Colonic mucosa (tissue), 4 donors: ENCODE results near the gene MAX. TPM values are rescaled to one million over a fixed set of nuclear protein-coding genes. Genes with fewer than 3 reads are reported as not detected.

ENCODE experiments used
- DNase-seq: peaks from one replicate; pipeline ENCODE4 v3.0.0-alpha.2; 2020
- H3K27ac ChIP-seq: fragments of 200-600 bp; one replicate; pipeline ENCODE4 v1.8.0; 2021
- H3K27me3 ChIP-seq: fragments of 200-600 bp; one replicate; pipeline ENCODE4 v1.8.0; 2021
- H3K36me3 ChIP-seq: fragments of 200-600 bp; one replicate; pipeline ENCODE4 v1.8.0; 2021
- H3K4me1 ChIP-seq: fragments of 200-600 bp; one replicate; pipeline ENCODE4 v1.8.0; 2021; ENCODE audit warnings: mild to moderate bottlenecking
- H3K4me3 ChIP-seq: fragments of 200-600 bp; one replicate; pipeline ENCODE4 v1.8.0; 2021
- H3K9ac ChIP-seq, 2 donors: one replicate each; pipeline ENCODE4 v1.7.0; 2013; ENCODE audit warnings: control low read depth in 2 of 2, low read depth in 2 of 2, low read length in 2 of 2
- H3K9me3 ChIP-seq: fragments of 200-600 bp; one replicate; pipeline ENCODE4 v1.8.0; 2021
- intact Hi-C: fragments of 100-400 bp; cut with DNase I; formaldehyde crosslinking; loops from one replicate; pipeline ENCODE4 v1.14.1; 2022
- total RNA-seq, 2 donors: library from RNA; stranded (reverse); fragmentation: NEBNext Ultra II Directional in 1 of 2; extraction: Animal tissue kit (Norgen Biotek cat#: 25700) in 1 of 2; gene quantifications; one replicate each; pipeline ENCODE4 v1.2.1, GENCODE V29; 2021
- TF ChIP-seq, protein P1 (sequence below): fragments of 200-600 bp; IDR thresholded peaks from one replicate; pipeline ENCODE4 v1.8.0; 2022; ENCODE audit warnings: antibody characterized with exemption, mild to moderate bottlenecking
- donor health status: healthy.
- donor health status: DM: no; HTN: no; CAD: no.
- donor health status: DM: no; HTN: no; CAD: no.

Gene MAX
- total RNA-seq, 2 donors from 2014 or later = 91.1 to 107 TPM

GRCh38 chr14:65044596-65044959 lies 57.7 kb downstream of the MAX start:
- intact Hi-C loops = no loop called here
- Histone ChIP-seq H3K4me3 (no peak overlapping the region), H3K9me3 (no peaks in the 10 kb centered on the region), H3K36me3 (no peaks in the 10 kb centered on the region), H3K27me3 (no peaks in the 10 kb centered on the region), H3K9ac (no peak overlapping the region), H3K4me1 (peaks cover 5% of the 10 kb centered on the region), H3K27ac (no peak overlapping the region)
- no peak for DNase-seq
- TF ChIP-seq, protein P1, sequence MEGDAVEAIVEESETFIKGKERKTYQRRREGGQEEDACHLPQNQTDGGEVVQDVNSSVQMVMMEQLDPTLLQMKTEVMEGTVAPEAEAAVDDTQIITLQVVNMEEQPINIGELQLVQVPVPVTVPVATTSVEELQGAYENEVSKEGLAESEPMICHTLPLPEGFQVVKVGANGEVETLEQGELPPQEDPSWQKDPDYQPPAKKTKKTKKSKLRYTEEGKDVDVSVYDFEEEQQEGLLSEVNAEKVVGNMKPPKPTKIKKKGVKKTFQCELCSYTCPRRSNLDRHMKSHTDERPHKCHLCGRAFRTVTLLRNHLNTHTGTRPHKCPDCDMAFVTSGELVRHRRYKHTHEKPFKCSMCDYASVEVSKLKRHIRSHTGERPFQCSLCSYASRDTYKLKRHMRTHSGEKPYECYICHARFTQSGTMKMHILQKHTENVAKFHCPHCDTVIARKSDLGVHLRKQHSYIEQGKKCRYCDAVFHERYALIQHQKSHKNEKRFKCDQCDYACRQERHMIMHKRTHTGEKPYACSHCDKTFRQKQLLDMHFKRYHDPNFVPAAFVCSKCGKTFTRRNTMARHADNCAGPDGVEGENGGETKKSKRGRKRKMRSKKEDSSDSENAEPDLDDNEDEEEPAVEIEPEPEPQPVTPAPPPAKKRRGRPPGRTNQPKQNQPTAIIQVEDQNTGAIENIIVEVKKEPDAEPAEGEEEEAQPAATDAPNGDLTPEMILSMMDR = no peak

DNA sequence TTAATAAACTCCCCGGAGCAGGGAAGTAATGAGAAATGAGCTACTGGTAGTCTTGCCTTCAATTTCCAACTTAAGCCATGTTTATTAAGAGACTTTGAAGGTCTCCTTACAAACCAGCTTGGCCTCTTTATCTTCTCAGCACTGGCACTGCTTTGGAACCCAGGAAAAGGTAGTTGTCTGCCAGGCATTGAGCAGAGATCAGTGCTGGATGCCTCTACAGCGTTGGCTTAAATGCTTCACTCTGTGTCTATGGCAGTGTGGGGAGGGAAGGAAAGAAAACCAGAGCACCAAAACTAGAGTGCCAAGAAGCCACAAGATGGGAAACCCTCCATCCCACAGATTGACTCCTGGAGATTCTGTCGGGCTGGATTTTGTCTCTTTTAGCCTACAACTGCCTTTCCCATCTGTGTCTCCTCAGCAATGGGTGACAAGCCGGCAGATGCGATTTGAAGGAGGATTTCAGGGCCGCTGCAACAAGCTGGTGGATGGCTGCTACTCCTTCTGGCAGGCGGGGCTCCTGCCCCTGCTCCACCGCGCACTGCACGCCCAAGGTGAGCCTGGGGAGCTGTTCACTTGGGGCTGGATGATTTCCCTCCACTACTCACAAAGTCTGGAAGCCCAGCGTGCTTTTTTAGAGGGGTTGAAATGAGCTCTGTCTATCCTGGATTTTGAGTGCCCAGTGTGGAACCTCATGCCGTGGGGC lies 58.3 kb downstream of the MAX start:
- no peak for DNase-seq
- peaks cover 5% of the 10 kb centered on the region for H3K4me1 ChIP-seq
- H3K4me3 ChIP-seq = no peak overlapping the region
- no peaks in the 10 kb centered on the region for H3K27me3 ChIP-seq
- H3K9ac ChIP-seq = no peak overlapping the region
- intact Hi-C loops = no loop called here
- TF ChIP-seq, protein P1 = no peak
- no peak overlapping the region for H3K27ac ChIP-seq
- no peaks in the 10 kb centered on the region for H3K9me3 ChIP-seq
- H3K36me3 ChIP-seq = no peaks in the 10 kb centered on the region

DNA sequence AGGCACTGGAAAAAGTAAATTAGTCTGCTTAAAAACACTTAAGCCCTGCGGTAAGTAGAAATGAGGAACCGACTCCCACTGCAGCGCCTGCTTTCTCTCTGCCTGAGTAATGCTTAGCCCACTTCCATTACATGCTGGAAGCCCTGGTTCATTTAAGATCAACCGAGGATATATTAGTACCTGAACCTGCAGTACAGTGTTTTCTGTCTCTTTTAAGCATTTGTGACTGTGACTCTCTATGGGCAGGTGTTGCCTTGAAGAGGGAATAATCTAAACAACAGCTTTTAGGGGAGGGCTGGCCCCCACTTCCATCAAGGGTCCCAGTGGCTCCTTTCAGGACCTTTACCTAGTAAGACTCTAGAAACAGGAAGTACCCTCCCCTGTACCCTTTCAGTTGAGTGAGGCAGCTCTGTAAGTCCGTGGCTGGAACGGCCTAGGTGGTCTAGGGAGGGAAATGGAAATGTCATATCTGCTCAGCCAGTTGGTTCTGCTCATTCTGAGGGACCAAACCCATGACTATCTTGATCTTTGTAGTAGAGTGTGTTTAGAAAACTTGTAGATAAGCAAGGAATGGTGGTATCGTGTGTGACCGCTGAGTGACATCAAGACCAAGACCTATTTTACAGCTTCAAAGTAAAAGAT lies 59.5 kb downstream of the MAX start:
- Histone ChIP-seq H3K36me3 (no peaks in the 10 kb centered on the region), H3K9ac (no peak overlapping the region), H3K27me3 (no peaks in the 10 kb centered on the region), H3K9me3 (no peaks in the 10 kb centered on the region), H3K27ac (no peak overlapping the region), H3K4me1 (peaks cover 5% of the 10 kb centered on the region), H3K4me3 (no peak overlapping the region)
- intact Hi-C loops = no loop called here
- DNase-seq = no peak
- TF ChIP-seq, protein P1 = no peak

DNA sequence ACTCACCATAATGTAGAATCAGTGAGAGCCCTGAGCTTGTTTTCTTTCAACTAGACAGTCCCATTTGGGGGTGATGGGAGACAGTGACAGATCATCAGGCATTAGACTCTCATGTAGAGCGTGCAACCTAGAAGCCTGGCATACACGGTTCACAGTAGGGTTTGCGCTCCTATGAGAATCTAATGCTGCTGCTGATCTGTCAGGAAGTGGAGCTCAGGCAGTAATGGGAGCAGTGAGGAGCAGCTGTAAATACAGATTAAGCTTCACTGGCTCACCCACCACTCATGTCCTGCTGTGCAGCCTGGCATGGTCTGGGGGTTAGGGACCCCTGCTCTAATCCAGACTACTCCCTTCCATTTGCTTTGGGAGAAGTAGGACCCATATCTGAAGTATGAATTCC lies 60.0 kb downstream of the MAX start:
- intact Hi-C loops = no loop called here
- H3K4me1 ChIP-seq = peaks cover 2% of the 10 kb centered on the region
- no peaks in the 10 kb centered on the region for H3K27me3 ChIP-seq
- no peak overlapping the region for H3K4me3 ChIP-seq
- no peak overlapping the region for H3K9ac ChIP-seq
- DNase-seq = no peak
- TF ChIP-seq, protein P1 = no peak
- no peak overlapping the region for H3K27ac ChIP-seq
- no peaks in the 10 kb centered on the region for H3K9me3 ChIP-seq
- no peaks in the 10 kb centered on the region for H3K36me3 ChIP-seq

DNA sequence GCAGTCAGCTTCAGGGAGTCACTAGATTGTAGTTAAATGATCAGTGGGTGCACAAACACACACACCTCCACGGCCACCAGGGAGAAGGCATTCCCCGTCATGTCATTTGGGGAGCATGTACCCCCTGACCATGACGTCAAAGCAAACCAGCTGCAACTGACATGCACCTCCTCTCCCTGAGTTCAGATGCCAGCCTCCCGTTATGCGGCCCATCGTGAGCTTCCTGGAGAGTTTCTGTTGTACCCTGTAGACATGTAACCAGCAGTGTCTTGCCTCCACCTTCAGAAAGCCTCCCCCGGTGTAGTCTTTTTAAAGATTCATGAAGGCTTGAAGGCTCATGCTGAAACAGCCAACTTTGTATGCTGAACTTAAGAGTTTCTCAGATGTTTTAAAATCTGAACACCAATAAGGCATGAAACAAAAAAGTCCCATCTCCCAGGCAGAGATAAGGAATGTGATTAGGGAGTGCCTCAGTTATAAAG lies 60.8 kb downstream of the MAX start:
- intact Hi-C loops = no loop called here
- Histone ChIP-seq H3K36me3 (no peaks in the 10 kb centered on the region), H3K9ac (no peak overlapping the region), H3K4me1 (no peaks in the 10 kb centered on the region), H3K9me3 (no peaks in the 10 kb centered on the region), H3K4me3 (no peak overlapping the region), H3K27ac (no peak overlapping the region), H3K27me3 (no peaks in the 10 kb centered on the region)
- no peak for DNase-seq
- TF ChIP-seq, protein P1 = no peak
